Muscle layer of colon (tissue), 2 donors: ENCODE data around the gene ZNF747.
"Not testable (repeated sequence)": the region's sequence is repeated elsewhere in the genome, so short reads cannot be mapped to it uniquely, and the experiment has no call there.

ENCODE experiments used
- H3K27ac ChIP-seq: one replicate; pipeline ENCODE4 v1.7.0; 2013; ENCODE audit warnings: low read depth, mild to moderate bottlenecking, low read length, moderate library complexity
- H3K27me3 ChIP-seq, 2 donors: one replicate each; pipeline ENCODE4 v1.7.0; 2013; ENCODE audit warnings: low read length in 2 of 2, mild to moderate bottlenecking in 2 of 2; ENCODE audit not compliant: insufficient read depth in 2 of 2, control insufficient read depth in 1 of 2
- H3K36me3 ChIP-seq: one replicate; pipeline ENCODE4 v1.7.0; 2013; ENCODE audit warnings: mild to moderate bottlenecking, low read length; ENCODE audit not compliant: insufficient read depth
- H3K4me1 ChIP-seq: one replicate; pipeline ENCODE4 v1.7.0; 2013; ENCODE audit warnings: mild to moderate bottlenecking, low read length; ENCODE audit not compliant: insufficient read depth
- H3K4me3 ChIP-seq, 2 donors: one replicate each; pipeline ENCODE4 v1.7.0; 2013; ENCODE audit warnings: low read length in 2 of 2, low read depth in 1 of 2, mild to moderate bottlenecking in 1 of 2, moderate library complexity in 1 of 2
- H3K9ac ChIP-seq: one replicate; pipeline ENCODE4 v1.7.0; 2013; ENCODE audit warnings: low read length
- H3K9me3 ChIP-seq: one replicate; pipeline ENCODE4 v1.7.0; 2013; ENCODE audit warnings: mild to moderate bottlenecking, low read length
- donor health status: abdominal sarcoma.
- donor health status: Adenocarcinoma of cecum.

ZNF747 gene

GRCh38 chr16:30555315-30556124 is 20.9 kb upstream of the ZNF747 start:
- Histone ChIP-seq H3K36me3 (peaks cover 17% of the 10 kb centered on the region), H3K27me3 (no peaks in the 10 kb centered on the region), H3K27ac (no peak overlapping the region), H3K9ac (no peak overlapping the region), H3K4me3 (no peak overlapping the region), H3K9me3 (no peaks in the 10 kb centered on the region), H3K4me1 (peaks cover 6% of the 10 kb centered on the region)

- Histone ChIP-seq H3K9ac (no peak overlapping the region), H3K9me3 (no peaks in the 10 kb centered on the region), H3K4me1 (peaks cover 6% of the 10 kb centered on the region), H3K36me3 (peaks cover 17% of the 10 kb centered on the region), H3K4me3 (no peak overlapping the region), H3K27me3 (no peaks in the 10 kb centered on the region), H3K27ac (no peak overlapping the region)
Measured at GRCh38 chr16:30554557-30555314, 20.1 kb upstream of the ZNF747 start.

GRCh38 chr16:30553393-30553899 is 18.8 kb upstream of the ZNF747 start:
- no peak overlapping the region for H3K9ac ChIP-seq
- H3K27ac ChIP-seq, result no peak overlapping the region
- H3K27me3 ChIP-seq, result no peaks in the 10 kb centered on the region
- no peak overlapping the region for H3K4me3 ChIP-seq
- H3K9me3 ChIP-seq, result no peaks in the 10 kb centered on the region
- H3K4me1 ChIP-seq, result peaks cover 6% of the 10 kb centered on the region
- H3K36me3 ChIP-seq, result peaks cover 17% of the 10 kb centered on the region

DNA sequence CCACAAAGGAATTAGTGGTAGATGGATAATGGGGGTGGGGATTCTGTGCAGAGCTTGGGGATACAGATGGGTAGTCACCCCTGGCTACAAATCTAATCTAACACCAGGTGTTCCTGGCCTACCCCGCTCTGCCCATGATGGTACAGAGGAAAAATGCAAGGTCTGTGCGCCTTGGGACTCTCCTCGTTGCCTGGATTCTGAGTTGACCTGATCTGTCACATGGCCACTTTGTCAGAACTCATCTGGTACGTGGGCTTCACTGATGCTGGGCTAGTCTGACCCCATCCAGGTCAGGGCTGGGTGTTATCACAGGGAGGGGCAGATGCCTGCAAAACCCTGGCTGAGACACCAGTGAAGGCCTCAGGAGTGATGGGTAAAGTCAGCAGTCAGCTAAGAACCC is 18.3 kb upstream of the ZNF747 start:
- H3K27me3 ChIP-seq, result no peaks in the 10 kb centered on the region
- no peak overlapping the region for H3K27ac ChIP-seq
- no peak overlapping the region for H3K4me3 ChIP-seq
- H3K36me3 ChIP-seq, result peaks cover 17% of the 10 kb centered on the region
- H3K9me3 ChIP-seq, result no peaks in the 10 kb centered on the region
- peaks cover 6% of the 10 kb centered on the region for H3K4me1 ChIP-seq
- no peak overlapping the region for H3K9ac ChIP-seq

DNA sequence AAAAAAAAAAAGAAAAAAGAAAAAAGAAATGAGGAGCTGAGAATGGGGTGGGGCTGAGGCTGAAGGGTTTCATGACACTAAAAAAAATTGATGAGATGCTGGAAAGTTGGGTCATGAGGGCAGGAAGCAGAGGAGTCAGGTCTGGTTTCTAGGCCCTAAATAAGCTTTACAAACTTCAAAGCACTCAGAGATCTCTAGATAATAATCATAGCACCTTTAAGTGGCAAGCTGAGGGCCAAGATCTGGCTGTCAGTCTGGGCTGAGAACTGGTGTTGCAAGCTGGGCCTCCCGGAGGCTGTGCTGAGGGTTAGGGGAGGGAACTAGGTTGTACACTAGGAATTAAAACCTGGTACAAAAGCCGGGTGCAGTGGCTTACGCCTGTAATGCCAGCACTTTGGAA is 17.1 kb upstream of the ZNF747 start:
- H3K27ac ChIP-seq, result no peak overlapping the region

DNA sequence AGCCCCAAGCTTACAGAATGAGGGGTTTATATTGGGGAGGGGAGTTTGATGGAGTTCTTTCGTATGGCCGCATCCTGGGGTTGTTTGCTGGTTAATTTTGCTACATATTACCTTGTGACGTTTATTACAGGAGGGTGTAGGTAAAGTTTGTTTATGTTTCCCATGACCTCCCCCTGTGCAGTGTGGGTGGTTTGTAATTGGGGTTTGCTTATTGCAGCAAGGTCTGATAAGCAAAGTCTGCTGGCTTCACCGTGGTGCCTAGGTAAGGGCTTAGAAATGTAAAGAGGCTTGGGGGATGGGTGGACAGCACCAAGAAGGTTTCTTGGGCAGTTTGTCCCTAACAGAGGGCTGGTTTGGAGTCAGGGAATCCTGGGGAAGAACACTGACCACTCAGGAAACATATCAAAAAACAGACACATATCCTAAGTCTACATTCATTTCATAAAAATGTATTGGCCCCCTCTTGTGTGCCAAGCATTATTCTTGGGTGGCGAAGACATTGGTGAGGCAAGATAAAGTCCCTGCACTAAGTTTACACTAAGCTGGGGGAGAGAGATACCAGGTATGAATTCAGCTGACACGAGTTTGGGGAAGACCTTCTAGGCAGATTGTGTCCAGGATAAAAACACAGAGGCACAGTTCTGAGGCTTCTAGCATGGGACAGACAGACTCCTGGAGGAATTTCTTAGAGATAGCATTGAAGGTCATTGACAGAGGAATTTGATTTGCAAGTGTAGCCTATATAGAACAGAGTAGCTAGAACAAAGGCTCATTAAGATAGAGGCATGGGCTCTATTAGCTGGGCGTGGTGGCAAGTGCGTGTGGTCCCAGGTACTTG is 14.0 kb upstream of the ZNF747 start:
- no peaks in the 10 kb centered on the region for H3K9me3 ChIP-seq
- no peak overlapping the region for H3K4me3 ChIP-seq
- peaks cover 2% of the 10 kb centered on the region for H3K36me3 ChIP-seq
- H3K4me1 ChIP-seq, result no peaks in the 10 kb centered on the region
- H3K27me3 ChIP-seq, result no peaks in the 10 kb centered on the region
- no peak overlapping the region for H3K9ac ChIP-seq
- H3K27ac ChIP-seq, result no peak overlapping the region

More for the DNA sequence above, 17.1 kb upstream of the ZNF747 start:
- Histone ChIP-seq H3K4me3 (no peak overlapping the region), H3K9ac (no peak overlapping the region), H3K4me1 (no peaks in the 10 kb centered on the region), H3K9me3 (no peaks in the 10 kb centered on the region), H3K27me3 (no peaks in the 10 kb centered on the region), H3K36me3 (peaks cover 17% of the 10 kb centered on the region)

DNA sequence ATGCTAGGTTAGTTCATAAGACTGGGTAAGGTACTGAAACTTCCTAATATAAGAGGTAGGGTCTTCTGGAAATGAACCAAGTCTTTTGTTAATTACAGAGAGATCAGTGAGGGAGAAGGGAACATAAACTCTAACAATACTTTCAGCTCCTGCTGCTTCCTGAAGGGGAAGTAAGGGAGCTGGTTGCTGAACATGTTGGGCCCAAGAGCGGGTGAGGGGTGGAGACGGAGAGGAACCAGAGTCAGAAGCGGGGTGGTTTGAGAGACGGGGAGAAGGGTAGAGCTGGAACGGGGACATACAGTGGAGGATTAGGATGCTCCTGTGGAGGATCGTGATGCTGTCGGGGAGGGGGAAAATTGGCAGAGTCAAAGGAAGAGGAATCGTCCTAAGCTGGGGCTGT is 11.5 kb upstream of the ZNF747 start:
- Histone ChIP-seq H3K36me3 (no peaks in the 10 kb centered on the region), H3K4me3 (no peak overlapping the region), H3K27ac (no peak overlapping the region), H3K9ac (no peak overlapping the region), H3K9me3 (no peaks in the 10 kb centered on the region), H3K27me3 (no peaks in the 10 kb centered on the region), H3K4me1 (no peaks in the 10 kb centered on the region)

DNA sequence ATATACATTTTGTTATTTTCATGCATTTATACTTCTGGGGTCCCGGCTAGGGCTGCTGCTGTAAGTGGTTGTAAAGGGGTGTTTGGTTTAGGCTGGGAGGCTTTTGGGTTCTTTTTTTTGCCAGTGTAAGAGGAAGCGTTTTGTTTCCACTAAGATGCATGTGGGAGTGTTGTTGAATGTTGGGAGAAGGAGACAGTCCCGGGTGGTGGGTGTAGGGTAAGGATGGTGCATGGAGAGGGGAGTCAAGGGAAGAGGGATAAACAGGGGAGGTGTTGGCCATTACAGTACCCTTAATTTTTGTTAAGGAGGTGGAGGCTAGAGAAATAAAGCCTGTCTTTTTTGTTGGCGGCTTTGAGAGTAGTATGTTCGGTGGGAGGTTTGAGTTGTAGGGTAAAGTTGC is 8.4 kb upstream of the ZNF747 start:
- Histone ChIP-seq H3K36me3 (no peaks in the 10 kb centered on the region), H3K9me3 (no peaks in the 10 kb centered on the region), H3K27me3 (no peaks in the 10 kb centered on the region), H3K4me3 (no peak overlapping the region), H3K27ac (no peak overlapping the region), H3K4me1 (no peaks in the 10 kb centered on the region), H3K9ac (no peak overlapping the region)

DNA sequence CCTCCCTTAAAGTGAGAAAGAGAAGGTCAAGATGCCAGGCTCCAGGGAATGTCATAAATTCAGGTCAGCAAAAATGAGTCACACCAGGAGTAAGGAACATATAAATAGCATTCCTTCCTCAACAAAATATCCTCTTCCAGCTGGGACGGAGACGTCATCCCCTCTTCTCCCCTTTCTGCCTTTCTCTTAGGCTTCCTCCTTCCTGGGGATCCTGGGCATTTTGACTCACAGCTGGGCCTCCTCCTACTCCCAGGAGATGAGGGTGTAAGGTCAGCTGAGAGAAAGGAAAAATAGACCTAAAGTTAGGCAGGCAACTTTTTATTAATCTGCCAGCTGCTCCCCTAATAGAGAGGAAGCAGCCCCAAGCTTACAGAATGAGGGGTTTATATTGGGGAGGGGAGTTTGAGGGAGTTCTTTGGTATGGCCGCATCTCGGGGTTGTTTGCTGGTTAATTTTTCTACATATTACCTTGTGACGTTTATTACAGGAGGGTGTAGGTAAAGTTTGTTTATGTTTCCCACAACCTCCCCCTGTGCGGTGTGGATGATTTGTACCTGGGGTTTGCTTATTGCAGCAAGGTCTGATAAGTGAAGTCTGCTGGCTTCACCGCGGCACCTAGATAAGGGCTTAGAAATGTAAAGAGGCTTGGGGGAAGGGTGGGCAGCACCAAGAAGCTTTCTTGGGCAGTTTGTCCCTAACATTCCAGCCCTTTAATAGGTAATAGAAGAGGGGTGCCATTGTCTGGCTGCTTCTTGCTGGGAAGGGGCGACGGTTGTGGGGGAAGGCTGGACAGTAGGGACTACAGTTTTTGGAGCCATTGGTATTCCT is 7.1 kb upstream of the ZNF747 start:
- H3K4me3 ChIP-seq, result no peak overlapping the region
- H3K27me3 ChIP-seq, result no peaks in the 10 kb centered on the region
- no peaks in the 10 kb centered on the region for H3K9me3 ChIP-seq
- no peaks in the 10 kb centered on the region for H3K4me1 ChIP-seq
- H3K27ac ChIP-seq, result no peak overlapping the region
- H3K9ac ChIP-seq, result no peak overlapping the region
- H3K36me3 ChIP-seq, result no peaks in the 10 kb centered on the region

DNA sequence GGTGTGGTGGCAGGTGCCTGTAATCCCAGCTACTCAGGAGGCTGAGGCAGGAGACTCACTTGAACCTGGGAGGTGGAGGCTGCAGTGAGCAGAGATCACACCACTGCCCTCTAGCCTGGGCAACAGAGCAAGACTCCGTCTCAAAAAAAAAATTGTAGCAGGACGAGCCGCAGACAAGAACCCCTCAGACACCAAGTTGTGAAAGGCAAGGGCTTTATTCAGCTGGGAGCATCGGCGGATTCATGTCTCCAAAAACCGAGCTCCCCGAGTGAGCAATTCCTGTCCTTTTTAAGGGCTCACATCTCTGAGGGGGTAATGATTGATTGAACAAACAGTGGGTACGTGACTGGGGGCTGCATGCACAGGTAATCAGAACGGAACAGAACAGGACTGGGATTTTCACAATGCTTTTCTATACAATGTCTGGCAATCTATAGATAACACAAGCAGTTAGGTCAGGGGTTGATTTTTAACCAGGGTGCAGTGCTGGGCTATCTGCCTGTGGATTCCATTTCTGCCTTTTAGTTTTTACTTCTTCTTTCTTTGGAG is 6.3 kb upstream of the ZNF747 start:
- H3K27me3 ChIP-seq, H3K4me3 ChIP-seq, H3K9me3 ChIP-seq, H3K36me3 ChIP-seq, H3K27ac ChIP-seq, H3K4me1 ChIP-seq, H3K9ac ChIP-seq: not testable (repeated sequence)
